Mucosa of descending colon (tissue), 3 donors: ENCODE results near the gene COX6B1. TPM values are rescaled to one million over a fixed set of nuclear protein-coding genes. Genes with fewer than 3 reads are reported as not detected.

Experiments
- ATAC-seq: fragments of 200-7000 bp; cut with Tn5 transposase; one replicate; pipeline ENCODE4 v1.9.1; 2020; ENCODE audit warnings: mild to moderate bottlenecking, moderate library complexity
- DNase-seq, 3 donors: peaks; one replicate each; pipeline ENCODE4 v3.0.0-alpha.2; 2020
- H3K36me3 ChIP-seq: fragments of 200-600 bp; one replicate; pipeline ENCODE4 v1.8.0; 2021; ENCODE audit warnings: low read depth, mild to moderate bottlenecking
- H3K4me1 ChIP-seq: fragments of 200-600 bp; one replicate; pipeline ENCODE4 v1.8.0; 2021; ENCODE audit warnings: low read depth, mild to moderate bottlenecking
- H3K4me3 ChIP-seq: fragments of 200-600 bp; one replicate; pipeline ENCODE4 v1.8.0; 2021; ENCODE audit warnings: mild to moderate bottlenecking
- H3K9me3 ChIP-seq: fragments of 200-600 bp; one replicate; pipeline ENCODE4 v1.8.0; 2021; ENCODE audit warnings: mild to moderate bottlenecking
- intact Hi-C, 2 donors: fragments of 100-400 bp; cut with DNase I in 1 of 2; cut with micrococcal nuclease in 1 of 2; formaldehyde crosslinking; loops; one replicate each; pipeline versions ENCODE4 v1.11.0 to v1.11.1; 2022; cut with DNase I, micrococcal nuclease
- total RNA-seq, 3 donors: library from RNA; stranded (reverse); fragmentation: NEBNext Ultra II Directional in 2 of 3; extraction: Animal tissue kit (Norgen Biotek cat#: 25700) in 2 of 3; gene quantifications; one replicate each; pipeline versions ENCODE4 v1.2.1 to v1.2.4, GENCODE V29; 2021 to 2023
- TF ChIP-seq, protein P1 (sequence below): fragments of 200-600 bp; IDR thresholded peaks from one replicate; pipeline ENCODE4 v1.8.0; 2022; ENCODE audit warnings: antibody characterized with exemption, mild to moderate bottlenecking
- donor health status: DM: no; HTN: no; CAD: no; lungs with moderate emphysema.
- donor health status: DM: no; HTN: no; CAD: no.
- donor health status: DM: no; HTN: yes; CAD: no.

Gene COX6B1
- total RNA-seq, 3 donors from 2014 or later, result 460 to 939 (median 669) TPM

DNA sequence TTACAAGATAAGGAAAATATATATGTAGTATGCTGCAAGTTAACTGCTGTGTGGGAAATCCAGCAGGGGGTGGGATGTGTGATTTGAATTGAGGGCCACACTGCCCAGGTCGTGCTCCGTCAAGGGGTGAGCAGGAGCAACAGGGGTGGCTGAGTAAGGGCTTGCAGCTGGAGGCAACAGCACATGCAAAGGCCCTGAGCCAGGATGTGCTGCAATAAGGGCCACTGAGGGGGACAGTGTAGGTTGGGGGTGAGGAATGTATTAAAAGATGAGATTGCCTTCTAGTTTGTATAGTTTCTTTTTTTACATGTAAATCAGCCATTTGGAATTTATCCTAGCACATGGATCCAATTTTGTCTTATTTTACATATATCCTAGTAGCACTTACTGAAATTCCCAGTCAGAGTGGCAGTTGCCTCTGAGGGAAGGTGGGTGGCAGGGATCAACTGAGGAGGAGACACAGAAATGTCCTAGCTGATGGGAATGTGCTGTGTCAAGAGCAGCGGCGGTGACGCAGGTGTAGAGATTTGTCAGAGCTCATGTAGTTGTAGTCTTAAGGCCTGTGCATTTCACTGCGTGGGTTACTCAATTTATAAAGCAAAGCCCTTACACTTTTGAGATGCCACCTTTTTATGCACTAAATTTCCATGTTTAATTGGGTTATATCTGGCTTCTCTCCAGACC lies 24.7 kb upstream of the COX6B1 start:
- ATAC-seq (no peak), DNase-seq (no peak)
- Histone ChIP-seq H3K4me1 (no peaks in the 10 kb centered on the region), H3K36me3 (no peaks in the 10 kb centered on the region), H3K4me3 (no peak overlapping the region), H3K9me3 (no peaks in the 10 kb centered on the region)
- TF ChIP-seq, protein P1, sequence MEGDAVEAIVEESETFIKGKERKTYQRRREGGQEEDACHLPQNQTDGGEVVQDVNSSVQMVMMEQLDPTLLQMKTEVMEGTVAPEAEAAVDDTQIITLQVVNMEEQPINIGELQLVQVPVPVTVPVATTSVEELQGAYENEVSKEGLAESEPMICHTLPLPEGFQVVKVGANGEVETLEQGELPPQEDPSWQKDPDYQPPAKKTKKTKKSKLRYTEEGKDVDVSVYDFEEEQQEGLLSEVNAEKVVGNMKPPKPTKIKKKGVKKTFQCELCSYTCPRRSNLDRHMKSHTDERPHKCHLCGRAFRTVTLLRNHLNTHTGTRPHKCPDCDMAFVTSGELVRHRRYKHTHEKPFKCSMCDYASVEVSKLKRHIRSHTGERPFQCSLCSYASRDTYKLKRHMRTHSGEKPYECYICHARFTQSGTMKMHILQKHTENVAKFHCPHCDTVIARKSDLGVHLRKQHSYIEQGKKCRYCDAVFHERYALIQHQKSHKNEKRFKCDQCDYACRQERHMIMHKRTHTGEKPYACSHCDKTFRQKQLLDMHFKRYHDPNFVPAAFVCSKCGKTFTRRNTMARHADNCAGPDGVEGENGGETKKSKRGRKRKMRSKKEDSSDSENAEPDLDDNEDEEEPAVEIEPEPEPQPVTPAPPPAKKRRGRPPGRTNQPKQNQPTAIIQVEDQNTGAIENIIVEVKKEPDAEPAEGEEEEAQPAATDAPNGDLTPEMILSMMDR, result no peak
- intact Hi-C loops, result no loop called here

DNA sequence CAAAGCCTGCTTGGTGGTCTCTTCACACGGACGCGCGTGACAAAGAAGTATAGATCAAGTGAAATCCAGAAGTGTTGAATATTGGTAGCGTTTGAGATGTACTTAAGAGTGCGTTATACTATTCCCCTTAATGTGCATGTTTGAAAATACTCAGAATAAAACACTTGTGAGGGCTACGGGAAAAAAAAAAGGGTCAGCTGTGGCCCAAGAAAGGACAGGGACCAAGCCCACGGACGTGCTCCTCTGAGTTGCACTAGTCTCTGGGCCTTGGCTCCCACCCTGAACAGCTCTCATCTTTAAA lies 19.9 kb upstream of the COX6B1 start:
- DNase-seq, result no peak
- TF ChIP-seq, protein P1, result no peak
- ATAC-seq, result no peak
- Histone ChIP-seq H3K4me1 (peaks cover 9% of the 10 kb centered on the region), H3K4me3 (peak overlapping the region; percentile 94), H3K9me3 (no peaks in the 10 kb centered on the region), H3K36me3 (peaks cover 4% of the 10 kb centered on the region)
- intact Hi-C loops, result no loop called here

DNA sequence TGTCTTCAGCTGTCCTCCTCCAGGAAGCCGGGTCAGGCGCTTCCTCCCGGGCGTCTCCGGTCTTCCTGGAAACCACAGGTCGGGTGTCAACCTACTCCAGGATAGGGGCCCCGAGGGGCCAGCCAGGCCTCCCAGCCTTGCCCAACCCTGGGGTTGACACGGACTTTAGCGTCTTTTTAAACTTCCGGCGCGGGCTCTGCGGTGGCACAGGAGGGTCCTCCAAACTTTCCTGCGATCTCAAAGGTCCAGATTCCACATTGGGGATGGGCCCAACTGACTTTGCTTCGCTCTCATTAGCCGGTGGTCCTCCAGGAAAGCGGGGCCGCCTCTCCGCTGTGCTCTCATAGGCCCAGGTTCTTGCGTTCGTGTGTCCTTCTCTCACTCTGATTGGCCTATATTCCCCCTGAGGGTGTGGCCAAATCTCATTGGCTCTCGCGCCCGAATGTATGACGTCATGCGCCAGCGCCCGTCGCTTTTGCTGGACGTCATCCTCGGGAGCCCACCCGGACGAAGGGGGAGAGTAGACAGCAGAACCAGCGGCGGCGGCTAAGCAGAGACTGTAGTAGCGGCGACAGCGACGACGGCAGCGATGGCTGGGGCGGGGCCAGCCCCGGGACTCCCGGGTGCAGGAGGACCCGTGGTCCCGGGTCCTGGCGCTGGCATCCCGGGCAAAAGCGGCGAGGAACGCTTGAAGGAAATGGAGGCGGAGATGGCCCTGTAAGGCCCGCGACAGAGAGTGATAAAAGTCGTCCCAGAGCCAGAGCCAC lies 19.4 kb upstream of the COX6B1 start, which contains the start of gene RBM42:
Gene RBM42, plus strand, starts transcription at position 472 of the 767 bp plus-strand sequence. Its CDS starts 118 bp downstream, at position 590.
- intact Hi-C loops, result no loop called here
- peak within 1 kb of the TSS; percentile 94 for H3K4me3 ChIP-seq
- ATAC-seq, result peak; percentile 100

DNA sequence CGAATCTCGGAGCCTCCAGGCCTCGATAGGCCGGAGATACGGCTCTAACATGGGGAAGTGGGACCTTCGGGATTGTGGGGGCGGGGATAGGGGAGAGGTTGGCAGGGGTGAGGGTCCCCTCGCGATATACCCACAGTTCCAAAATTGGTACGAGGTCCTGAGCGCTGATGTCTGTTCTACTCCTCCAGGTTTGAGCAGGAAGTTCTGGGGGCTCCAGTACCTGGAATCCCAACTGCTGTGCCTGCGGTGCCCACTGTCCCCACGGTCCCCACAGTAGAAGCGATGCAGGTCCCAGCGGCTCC lies 18.8 kb upstream of the COX6B1 start:
- H3K36me3 ChIP-seq, result peaks cover 6% of the 10 kb centered on the region
- intact Hi-C loops, result no loop called here
- H3K9me3 ChIP-seq, result no peaks in the 10 kb centered on the region
- H3K4me3 ChIP-seq, result peak overlapping the region; percentile 94
- DNase-seq, result no peak
- ATAC-seq, result no peak
- peaks cover 9% of the 10 kb centered on the region for H3K4me1 ChIP-seq
- TF ChIP-seq, protein P1, result no peak

More for the DNA sequence above, 19.4 kb upstream of the COX6B1 start, which contains the start of gene RBM42:
- TF ChIP-seq, protein P1, result no peak
- Histone ChIP-seq H3K4me1 (peaks cover 9% of the 10 kb centered on the region), H3K9me3 (no peaks in the 10 kb centered on the region), H3K36me3 (peaks cover 4% of the 10 kb centered on the region)
- DNase-seq, result peak; percentile 97

DNA sequence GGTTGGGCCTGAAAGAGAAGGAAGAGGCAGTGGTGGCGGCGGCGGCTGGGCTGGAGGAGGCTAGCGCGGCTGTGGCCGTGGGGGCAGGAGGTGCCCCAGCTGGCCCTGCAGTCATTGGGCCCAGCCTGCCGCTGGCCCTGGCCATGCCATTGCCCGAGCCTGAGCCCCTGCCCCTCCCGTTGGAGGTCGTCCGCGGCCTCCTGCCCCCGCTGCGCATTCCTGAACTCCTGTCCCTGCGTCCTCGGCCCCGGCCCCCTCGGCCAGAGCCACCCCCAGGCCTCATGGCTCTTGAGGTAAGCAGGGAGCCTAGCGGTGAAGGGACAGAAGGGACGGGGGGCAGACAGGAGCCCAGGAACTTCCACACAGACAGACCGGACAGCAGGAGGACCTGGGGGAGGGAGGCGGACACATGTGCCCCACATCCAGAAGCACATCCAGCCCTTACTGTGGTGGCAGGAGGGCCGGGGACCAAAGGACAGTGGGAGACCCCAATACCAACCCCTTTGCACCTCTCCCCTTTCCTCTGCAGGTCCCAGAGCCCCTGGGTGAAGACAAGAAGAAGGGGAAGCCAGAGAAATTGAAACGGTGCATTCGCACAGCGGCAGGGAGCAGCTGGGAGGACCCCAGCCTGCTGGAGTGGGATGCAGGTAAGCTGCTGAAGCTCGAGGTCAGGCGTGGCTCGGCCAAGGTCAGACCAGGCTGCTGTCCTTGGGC lies 14.2 kb upstream of the COX6B1 start:
- Histone ChIP-seq H3K9me3 (no peaks in the 10 kb centered on the region), H3K36me3 (peaks cover 12% of the 10 kb centered on the region), H3K4me3 (no peak overlapping the region), H3K4me1 (peaks cover 9% of the 10 kb centered on the region)
- intact Hi-C loops, result no loop called here
- no peak for ATAC-seq
- TF ChIP-seq, protein P1, result no peak
- no peak for DNase-seq
